Measurements from ENCODE around the gene ZRANB1.
A peak's percentile ranks its signal among the peaks of the same experiment; 100 is the strongest.
"Not testable (repeated sequence)": the region's sequence is repeated elsewhere in the genome, so short reads cannot be mapped to it uniquely, and the experiment has no call there.

The ZRANB1 gene

DNA sequence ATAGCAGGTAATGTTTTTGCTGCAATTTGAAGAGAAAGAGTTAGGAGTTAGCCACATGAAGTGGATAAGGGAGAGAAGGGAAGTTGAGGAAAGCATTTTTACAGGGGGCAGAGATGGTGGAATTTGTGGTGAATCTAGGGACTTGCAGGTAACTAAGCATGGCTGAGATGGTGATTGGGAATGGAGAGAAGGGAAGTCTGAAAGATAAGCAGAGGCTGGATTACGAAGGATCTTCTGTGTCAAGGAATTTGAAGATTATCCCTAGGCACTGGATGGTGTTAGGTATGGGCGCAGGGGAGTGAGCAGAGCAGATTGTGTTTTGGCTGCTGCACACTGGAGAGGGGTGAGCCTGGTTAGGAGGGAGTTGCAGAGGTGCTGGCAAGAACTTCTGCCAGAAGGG is 25.3 kb downstream of the ZRANB1 start:
- DNase-seq: no peak

DNA sequence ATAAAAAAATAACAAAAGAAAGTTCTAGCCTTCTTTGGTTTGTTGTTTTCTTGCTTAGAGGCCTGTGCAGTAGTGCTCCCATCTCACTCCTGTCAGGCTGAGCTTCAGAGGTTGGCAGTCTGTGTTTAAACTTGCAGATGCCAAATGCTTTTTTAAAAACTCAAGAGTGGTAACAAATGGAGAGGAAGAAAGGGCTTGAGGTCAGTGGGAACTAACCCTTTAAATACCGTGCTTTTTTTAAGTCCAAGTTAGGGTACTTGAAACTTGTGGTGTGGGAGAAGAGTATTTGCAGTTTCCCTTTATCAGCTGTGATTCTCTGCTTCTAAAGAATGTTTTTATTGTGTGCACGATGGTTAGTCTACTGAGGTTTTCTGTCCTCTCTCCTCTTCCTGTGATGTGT is 29.4 kb downstream of the ZRANB1 start:
- no peak for DNase-seq

GRCh38 chr10:124972637-124973036 is 30.7 kb downstream of the ZRANB1 start:
- DNase-seq: no peak

DNA sequence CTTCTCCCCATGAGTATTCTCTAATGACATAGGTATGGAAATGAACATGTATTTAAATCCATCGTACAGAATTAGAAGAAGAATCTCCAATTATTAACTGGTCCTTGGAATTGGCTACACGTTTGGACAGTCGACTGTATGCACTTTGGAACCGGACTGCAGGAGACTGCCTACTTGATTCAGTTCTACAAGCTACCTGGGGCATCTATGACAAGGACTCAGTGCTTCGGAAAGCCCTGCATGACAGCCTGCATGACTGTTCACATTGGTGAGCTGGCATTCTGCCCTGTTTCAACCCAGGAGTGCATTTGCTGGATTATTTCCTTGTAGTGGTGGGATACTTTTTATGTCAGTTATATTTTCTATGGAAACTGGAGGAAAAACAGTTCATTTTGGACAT is 32.2 kb downstream of the ZRANB1 start:
- DNase-seq: no peak

- DNase-seq: no peak
These were observed 34.1 kb downstream of the ZRANB1 start for GRCh38 chr10:124975977-124976514.

- DNase-seq: no peak
These were observed 35.2 kb downstream of the ZRANB1 start for GRCh38 chr10:124977161-124977560.

- DNase-seq: no peak
These were observed 35.9 kb downstream of the ZRANB1 start for GRCh38 chr10:124977648-124978375.

DNA sequence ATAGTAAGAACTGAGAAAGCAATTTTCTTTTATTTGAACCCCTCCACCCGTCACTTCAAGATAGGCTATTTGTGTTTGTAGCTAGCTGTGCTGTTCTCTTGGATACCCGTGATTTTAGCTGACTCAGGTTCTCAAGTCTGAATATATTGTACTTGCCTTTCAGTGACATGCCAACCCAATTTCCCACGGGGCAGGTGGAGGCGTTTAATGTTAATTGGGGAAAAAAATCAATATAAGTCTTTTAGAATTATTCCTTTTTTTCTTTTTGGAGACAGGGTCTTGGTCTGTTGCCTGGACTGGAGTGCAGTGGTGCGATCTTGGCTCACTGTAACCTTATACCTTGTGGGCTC is 36.4 kb downstream of the ZRANB1 start:
- DNase-seq: no peak

- no peak for DNase-seq
These were observed 41.4 kb downstream of the ZRANB1 start for GRCh38 chr10:124983321-124983720.

GRCh38 chr10:124984376-124984775 is 42.5 kb downstream of the ZRANB1 start:
- DNase-seq: no peak

GRCh38 chr10:124985162-124985561 is 43.2 kb downstream of the ZRANB1 start:
- DNase-seq: no peak

DNA sequence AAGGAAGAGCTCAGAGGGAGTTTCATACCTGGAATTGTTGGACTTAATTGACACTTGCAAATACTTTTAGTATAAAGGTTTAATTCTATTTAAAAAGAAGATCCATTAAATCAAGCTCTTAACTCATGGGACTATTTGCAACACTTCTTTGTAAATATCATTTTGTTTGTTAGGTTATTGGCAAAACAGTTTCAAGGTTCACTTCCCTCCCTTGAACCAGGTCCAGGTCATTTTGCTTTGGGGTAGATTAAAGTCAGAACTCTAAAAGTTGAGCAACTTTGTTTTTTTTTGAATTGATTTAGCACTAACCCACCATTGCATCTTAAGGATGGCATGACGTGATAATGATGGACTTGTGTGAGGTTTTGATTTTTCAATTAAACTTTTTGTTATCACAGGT is 45.9 kb downstream of the ZRANB1 start:
- no peak for DNase-seq

GRCh38 chr10:124988753-124989152 is 46.8 kb downstream of the ZRANB1 start:
- DNase-seq: not testable (repeated sequence)

DNA sequence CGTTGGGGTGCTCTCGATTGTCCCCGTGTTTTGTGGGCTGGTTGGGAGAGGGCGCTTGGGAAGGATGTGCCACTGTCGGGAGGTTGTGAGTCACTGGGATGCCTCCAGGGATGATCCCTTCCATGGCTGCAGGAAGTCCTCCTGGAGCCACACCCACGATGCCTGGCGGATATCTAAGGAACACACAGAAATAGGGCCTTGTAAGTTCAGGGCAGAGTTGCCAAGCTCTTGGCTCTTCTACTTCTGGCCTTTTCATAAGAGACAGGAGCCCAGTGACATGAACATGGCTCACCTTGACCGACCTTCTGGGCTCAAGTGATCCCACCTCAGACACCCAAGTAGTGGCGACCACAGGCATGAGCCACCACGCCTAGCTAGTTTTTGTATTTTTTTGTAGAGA is 47.6 kb downstream of the ZRANB1 start:
- DNase-seq: no peak

- DNase-seq: no peak
These were observed 49.0 kb downstream of the ZRANB1 start for GRCh38 chr10:124990671-124991625.

- no peak for DNase-seq
These were observed 49.9 kb downstream of the ZRANB1 start for GRCh38 chr10:124991835-124992234.

DNA sequence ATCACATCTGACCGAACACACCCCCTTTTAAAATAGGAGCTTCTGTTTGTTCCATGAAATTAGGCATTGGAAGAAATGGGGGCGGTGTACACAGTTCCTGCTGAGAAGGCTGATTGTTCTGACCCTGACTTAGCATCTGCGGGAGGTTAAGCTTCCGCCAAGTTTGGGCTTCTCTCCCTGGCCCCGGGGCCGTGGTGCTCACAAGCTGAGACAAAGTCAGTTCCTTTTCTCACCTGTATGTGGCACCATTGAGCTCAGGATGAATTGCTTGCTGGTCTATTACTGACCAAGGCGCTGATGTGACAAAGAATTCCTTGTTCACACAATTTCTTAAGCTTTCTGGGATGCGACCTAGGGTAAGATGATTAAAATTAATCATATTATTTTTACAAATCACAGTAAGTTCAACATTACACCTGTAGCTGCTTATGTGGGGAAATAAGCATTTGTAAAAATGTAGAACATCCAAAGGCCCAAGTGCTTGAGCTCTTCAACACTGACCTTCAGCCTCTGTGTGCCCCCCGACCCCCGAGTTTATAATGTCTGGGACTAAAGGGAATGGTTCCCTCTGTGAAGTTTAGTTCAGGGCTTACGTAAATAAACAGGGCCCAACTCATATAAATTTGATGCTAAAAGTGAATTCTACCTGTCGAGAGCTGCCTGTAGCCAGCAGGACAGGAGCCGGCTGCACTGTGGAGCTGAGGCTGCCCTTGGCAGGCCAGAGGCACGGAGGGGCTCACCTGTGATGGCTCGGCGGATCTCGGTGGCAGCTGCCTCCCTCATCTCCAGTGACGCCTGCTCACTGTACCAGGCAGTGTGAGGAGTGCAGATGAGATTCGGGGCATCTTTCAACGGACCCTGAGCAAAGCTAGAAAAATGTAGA is 50.8 kb downstream of the ZRANB1 start:
- peak; percentile 6 for DNase-seq

DNA sequence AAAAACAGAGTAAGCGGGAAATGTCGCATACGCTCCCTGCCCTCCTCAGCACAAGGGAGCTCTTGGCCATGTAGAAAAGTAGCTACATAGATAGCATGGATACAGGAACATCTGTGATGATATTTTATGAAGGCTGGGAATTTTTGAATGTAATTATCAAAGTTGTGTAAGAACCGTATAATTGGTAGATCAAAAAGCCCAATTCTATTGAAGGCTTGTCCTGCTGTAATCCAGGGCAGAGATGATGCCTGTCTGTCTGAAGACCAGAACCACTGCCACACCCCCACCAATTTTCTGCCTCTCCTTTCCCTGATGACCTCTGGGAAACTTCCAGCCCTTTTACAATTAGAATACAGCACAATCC is 51.4 kb downstream of the ZRANB1 start:
- DNase-seq: no peak

DNA sequence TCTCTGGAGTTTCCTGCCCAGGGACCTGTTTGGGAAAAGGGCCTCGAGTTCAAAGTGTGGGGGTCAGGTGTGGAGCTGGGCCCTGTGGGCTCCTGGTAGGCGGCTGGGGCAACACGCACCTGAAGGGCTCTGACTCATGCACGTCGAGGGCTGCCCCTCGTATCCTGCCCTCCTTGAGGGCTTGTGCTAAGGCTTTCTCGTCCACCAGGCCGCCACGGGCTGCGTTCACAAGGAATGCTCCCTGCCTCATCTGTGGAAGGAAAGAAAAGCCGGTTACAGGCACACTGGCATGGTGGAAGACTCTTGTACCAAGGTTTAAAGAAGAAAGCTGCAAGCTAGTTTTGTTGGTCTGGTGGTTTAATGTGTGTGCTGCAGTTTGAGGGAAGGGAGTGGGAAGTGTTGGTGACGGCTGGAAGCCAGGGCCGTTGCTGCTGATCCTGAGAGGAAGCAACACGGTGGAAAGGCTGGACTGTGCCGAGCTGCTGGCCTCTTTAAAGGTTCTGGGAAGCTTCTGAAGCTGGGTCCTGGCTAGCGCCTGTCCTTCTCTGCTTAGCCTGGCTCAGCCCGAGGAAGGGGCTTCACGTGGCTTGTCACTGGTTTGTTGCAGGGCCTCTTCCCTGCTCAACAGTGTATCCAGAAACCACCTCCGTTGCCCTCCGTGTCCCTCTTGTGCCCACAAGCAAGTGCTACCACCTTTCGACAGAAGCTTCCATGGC is 52.0 kb downstream of the ZRANB1 start:
- DNase-seq: no peak

GRCh38 chr10:124994573-124995473 is 52.9 kb downstream of the ZRANB1 start:
- DNase-seq: no peak

DNA sequence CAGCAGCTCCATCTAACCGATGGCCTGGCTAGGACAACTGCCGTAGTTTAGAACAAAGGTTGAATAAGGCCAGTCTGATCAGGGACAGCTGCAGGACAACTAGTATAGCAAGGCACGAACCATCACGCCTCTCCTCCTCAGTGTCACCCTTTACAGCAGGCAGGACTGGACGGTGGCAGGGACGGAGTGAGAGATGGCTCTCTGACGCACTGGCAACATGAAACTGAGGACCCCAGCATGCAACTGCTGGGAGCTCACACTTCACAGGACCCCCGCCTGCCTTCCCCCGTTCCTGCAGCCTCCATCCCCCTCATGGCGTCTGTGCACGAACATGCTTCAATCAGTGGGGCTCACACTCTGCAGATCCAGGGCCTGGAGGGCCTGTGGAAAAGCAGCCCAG is 53.7 kb downstream of the ZRANB1 start:
- DNase-seq: no peak

Data from NCI-H2081 treated with DMSO at 0.1 percent for 48 hours (cell line).